ENCODE results near the gene CHAMP1.

GRCh38 chr13:114286808-114287207 is 27.5 kb upstream of the CHAMP1 start:
- TF ChIP-seq BACH2 (CRISPR knock-in tag; IDR thresholded peaks at IDR 0.05; ENCODE audit: borderline replicate concordance) (no peak), ARNTL (CRISPR knock-in tag; IDR thresholded peaks at IDR 0.05; ENCODE audit: borderline replicate concordance, low read depth) (no peak), CSRNP3 (CRISPR knock-in tag; IDR thresholded peaks at IDR 0.05) (no peak), TSHZ2 (CRISPR knock-in tag; IDR thresholded peaks at IDR 0.05) (no peak), ZNF565 (CRISPR knock-in tag; conservative IDR thresholded peaks at IDR 0.05; ENCODE audit: low read depth) (no peak), OSR1 (CRISPR knock-in tag; IDR thresholded peaks at IDR 0.05) (no peak), ZFP3 (CRISPR knock-in tag; IDR thresholded peaks at IDR 0.05) (no peak), GLIS3 (CRISPR knock-in tag; IDR thresholded peaks at IDR 0.05) (no peak), ZFP30 (CRISPR knock-in tag; IDR thresholded peaks at IDR 0.05) (no peak), PATZ1 (CRISPR knock-in tag; IDR thresholded peaks at IDR 0.05; ENCODE audit: borderline replicate concordance) (no peak), RARB (CRISPR knock-in tag; IDR thresholded peaks at IDR 0.05) (no peak), CREB5 (CRISPR knock-in tag; IDR thresholded peaks at IDR 0.05; ENCODE audit: low read depth) (no peak), PPARA (CRISPR knock-in tag; IDR thresholded peaks at IDR 0.05; ENCODE audit: borderline replicate concordance) (no peak), ESRRG (CRISPR knock-in tag; IDR thresholded peaks at IDR 0.05) (no peak)
